ENCODE data around the gene MUS81.

DNA sequence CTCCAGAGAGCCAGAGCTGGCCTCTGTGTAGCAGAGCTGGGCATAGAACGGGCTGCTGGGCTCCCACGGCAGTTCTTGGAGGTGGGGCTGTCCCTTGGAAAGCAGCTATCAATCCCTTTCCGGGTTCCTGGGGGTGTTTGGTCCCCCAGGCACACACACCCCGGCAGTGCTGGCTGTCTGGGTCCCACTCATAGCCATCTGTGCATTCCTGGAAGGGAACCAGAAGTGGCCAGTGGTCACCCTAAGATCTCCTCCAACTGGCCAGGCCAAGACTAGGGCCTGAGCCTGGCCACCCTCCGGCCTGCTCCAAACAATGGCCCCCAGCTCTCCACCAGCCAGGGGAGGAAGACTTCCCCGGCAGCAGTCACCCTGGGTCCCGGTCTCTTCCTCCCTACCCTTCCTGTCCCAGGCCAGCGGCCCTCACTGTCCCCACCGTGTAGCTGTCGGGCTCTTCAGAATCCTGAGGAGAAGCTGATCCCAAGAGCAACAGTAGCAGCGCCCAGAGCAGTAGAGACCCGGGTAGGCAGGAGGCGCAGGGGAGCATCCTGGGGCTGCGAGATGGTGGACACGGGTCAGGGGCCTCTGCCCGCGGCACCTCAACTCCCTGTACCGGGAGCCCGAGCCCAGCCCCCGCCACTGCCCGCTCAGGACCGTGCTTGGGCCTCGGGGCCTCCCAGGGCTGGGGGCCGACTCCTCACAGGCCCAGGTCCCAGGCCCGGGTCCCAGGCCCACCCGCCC lies 11.7 kb downstream of the MUS81 start:
- TF ChIP-seq, protein P1, sequence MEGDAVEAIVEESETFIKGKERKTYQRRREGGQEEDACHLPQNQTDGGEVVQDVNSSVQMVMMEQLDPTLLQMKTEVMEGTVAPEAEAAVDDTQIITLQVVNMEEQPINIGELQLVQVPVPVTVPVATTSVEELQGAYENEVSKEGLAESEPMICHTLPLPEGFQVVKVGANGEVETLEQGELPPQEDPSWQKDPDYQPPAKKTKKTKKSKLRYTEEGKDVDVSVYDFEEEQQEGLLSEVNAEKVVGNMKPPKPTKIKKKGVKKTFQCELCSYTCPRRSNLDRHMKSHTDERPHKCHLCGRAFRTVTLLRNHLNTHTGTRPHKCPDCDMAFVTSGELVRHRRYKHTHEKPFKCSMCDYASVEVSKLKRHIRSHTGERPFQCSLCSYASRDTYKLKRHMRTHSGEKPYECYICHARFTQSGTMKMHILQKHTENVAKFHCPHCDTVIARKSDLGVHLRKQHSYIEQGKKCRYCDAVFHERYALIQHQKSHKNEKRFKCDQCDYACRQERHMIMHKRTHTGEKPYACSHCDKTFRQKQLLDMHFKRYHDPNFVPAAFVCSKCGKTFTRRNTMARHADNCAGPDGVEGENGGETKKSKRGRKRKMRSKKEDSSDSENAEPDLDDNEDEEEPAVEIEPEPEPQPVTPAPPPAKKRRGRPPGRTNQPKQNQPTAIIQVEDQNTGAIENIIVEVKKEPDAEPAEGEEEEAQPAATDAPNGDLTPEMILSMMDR (conservative IDR thresholded peaks at IDR 0.05) = no peak
- TF ChIP-seq ZFX (IDR thresholded peaks at IDR 0.05) = no peak
